Measurements from ENCODE around the gene MYMK.

Gene MYMK

DNA sequence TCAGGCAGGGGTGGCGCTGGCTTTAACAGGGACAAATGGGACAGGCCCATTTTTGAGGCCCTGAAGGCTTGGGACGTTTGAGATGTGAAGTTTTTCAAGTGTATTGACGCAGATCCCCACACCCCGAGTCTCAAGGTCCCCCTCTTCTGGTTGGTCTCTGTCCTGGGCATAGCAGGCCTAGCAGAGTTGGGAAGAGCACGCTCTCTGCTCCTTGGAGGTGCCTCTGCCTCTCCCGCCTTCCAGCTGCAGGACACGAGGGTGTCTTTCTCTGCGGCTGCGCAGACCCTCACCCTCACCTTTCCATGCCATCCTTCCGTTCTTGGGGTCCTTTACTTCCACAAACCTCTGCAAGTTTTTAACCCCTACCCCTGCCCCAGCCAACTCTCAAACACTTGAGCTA is 28.4 kb upstream of the MYMK start:
- H3K27me3 ChIP-seq (ENCODE audit: low read depth, low read length): no peaks in the 10 kb centered on the region
- no peaks in the 10 kb centered on the region for H3K36me3 ChIP-seq (replicated peaks; ENCODE audit: low read depth, low read length)
- H3K4me3 ChIP-seq (ENCODE audit: low read length): no peak overlapping the region
- H3K9me3 ChIP-seq (ENCODE audit: insufficient read depth, low read length): no peaks in the 10 kb centered on the region
- no peaks in the 10 kb centered on the region for H3K4me1 ChIP-seq (ENCODE audit: low read length)
- H3K9ac ChIP-seq (ENCODE audit: low read length): no peak overlapping the region
- TF ChIP-seq, protein P1, sequence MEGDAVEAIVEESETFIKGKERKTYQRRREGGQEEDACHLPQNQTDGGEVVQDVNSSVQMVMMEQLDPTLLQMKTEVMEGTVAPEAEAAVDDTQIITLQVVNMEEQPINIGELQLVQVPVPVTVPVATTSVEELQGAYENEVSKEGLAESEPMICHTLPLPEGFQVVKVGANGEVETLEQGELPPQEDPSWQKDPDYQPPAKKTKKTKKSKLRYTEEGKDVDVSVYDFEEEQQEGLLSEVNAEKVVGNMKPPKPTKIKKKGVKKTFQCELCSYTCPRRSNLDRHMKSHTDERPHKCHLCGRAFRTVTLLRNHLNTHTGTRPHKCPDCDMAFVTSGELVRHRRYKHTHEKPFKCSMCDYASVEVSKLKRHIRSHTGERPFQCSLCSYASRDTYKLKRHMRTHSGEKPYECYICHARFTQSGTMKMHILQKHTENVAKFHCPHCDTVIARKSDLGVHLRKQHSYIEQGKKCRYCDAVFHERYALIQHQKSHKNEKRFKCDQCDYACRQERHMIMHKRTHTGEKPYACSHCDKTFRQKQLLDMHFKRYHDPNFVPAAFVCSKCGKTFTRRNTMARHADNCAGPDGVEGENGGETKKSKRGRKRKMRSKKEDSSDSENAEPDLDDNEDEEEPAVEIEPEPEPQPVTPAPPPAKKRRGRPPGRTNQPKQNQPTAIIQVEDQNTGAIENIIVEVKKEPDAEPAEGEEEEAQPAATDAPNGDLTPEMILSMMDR (IDR thresholded peaks at IDR 0.05; ENCODE audit: low read depth, low read length): no peak
- TF ChIP-seq EZH2phosphoT487 (IDR thresholded peaks at IDR 0.05; ENCODE audit: low read depth): no peak
- H3K27ac ChIP-seq (ENCODE audit: low read length): no peak overlapping the region
- H4K20me1 ChIP-seq (ENCODE audit: insufficient read depth, low read length): no peaks in the 10 kb centered on the region
- no peak overlapping the region for H2AFZ ChIP-seq (ENCODE audit: low read depth, low read length)
- no peaks in the 10 kb centered on the region for H3K79me2 ChIP-seq (ENCODE audit: low read length)
- no peak overlapping the region for H3K4me2 ChIP-seq (ENCODE audit: low read length)

DNA sequence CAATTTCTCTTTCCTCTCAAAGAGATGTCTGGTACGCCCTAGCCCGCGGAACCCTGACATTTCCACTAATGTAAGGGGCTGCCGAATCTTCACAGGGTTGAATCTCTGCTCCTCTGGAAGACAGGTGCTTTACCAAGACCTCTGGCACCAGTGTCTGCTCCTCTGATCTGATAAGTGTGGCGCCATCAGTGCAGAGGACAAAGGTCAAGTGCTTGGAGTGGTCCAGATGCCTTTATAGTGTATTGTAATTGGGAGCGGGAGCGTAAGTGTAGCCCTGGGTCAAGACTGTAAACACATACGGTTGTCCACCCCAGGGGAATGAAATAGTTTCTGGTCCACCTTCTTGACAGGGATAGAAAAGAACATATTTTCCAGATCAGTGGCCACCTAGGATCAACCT is 27.5 kb upstream of the MYMK start:
- no peaks in the 10 kb centered on the region for H3K79me2 ChIP-seq (ENCODE audit: low read length)
- no peak overlapping the region for H3K27ac ChIP-seq (ENCODE audit: low read length)
- H3K4me3 ChIP-seq (ENCODE audit: low read length): no peak overlapping the region
- H2AFZ ChIP-seq (ENCODE audit: low read depth, low read length): no peak overlapping the region
- H3K9ac ChIP-seq (ENCODE audit: low read length): no peak overlapping the region
- TF ChIP-seq, protein P1 (IDR thresholded peaks at IDR 0.05; ENCODE audit: low read depth, low read length): no peak
- no peak for TF ChIP-seq EZH2phosphoT487 (IDR thresholded peaks at IDR 0.05; ENCODE audit: low read depth)
- no peaks in the 10 kb centered on the region for H3K36me3 ChIP-seq (replicated peaks; ENCODE audit: low read depth, low read length)
- H3K27me3 ChIP-seq (ENCODE audit: low read depth, low read length): no peaks in the 10 kb centered on the region
- no peak overlapping the region for H3K4me2 ChIP-seq (ENCODE audit: low read length)
- H4K20me1 ChIP-seq (ENCODE audit: insufficient read depth, low read length): no peaks in the 10 kb centered on the region
- no peaks in the 10 kb centered on the region for H3K4me1 ChIP-seq (ENCODE audit: low read length)
- no peaks in the 10 kb centered on the region for H3K9me3 ChIP-seq (ENCODE audit: insufficient read depth, low read length)

DNA sequence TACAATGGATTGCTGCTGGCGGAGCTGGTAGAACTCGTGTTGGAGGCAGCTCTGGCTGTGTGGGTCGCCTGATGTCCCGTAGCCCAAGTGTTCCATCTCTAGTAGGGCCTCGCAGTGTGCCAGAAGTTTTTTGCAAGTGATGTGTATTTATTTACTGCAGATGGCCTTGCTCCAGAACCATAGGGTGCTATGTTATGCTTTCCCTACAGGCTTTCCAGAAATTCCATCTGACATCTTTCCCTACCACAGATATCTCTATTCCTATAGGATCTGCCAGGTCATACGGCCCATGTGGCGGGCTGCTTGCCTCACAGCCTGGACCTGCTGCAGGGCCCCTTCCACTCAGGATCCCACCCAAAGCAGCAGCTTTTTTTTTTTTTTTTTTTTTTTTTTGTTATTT is 26.7 kb upstream of the MYMK start:
- no peak overlapping the region for H3K9ac ChIP-seq (ENCODE audit: low read length)
- no peaks in the 10 kb centered on the region for H3K4me1 ChIP-seq (ENCODE audit: low read length)
- no peak overlapping the region for H3K4me3 ChIP-seq (ENCODE audit: low read length)
- H3K4me2 ChIP-seq (ENCODE audit: low read length): no peak overlapping the region
- no peak overlapping the region for H3K27ac ChIP-seq (ENCODE audit: low read length)
- H2AFZ ChIP-seq (ENCODE audit: low read depth, low read length): no peak overlapping the region
- TF ChIP-seq, protein P1 (IDR thresholded peaks at IDR 0.05; ENCODE audit: low read depth, low read length): no peak
- TF ChIP-seq EZH2phosphoT487 (IDR thresholded peaks at IDR 0.05; ENCODE audit: low read depth): no peak
- H4K20me1 ChIP-seq (ENCODE audit: insufficient read depth, low read length): no peaks in the 10 kb centered on the region
- H3K36me3 ChIP-seq (replicated peaks; ENCODE audit: low read depth, low read length): no peaks in the 10 kb centered on the region
- no peaks in the 10 kb centered on the region for H3K9me3 ChIP-seq (ENCODE audit: insufficient read depth, low read length)
- no peaks in the 10 kb centered on the region for H3K79me2 ChIP-seq (ENCODE audit: low read length)
- H3K27me3 ChIP-seq (ENCODE audit: low read depth, low read length): no peaks in the 10 kb centered on the region

DNA sequence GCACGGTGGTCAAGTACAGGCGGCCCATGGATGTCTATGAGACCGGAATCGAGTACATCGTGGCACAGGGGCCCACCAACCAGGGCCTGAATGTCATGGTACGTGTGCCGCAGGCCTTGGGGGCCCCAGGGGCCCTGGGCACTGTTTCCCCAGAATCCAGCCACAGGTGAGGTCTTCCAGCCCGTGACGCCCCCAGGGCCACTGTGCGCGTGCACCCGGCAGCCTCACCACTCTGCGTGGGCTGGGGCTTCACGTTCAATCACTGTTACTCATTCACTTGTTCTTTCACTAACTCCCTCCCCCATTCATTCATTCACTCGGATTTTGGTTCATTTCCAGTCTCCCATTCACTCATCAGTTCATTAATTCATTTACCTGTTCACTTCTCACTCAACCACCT is 22.4 kb upstream of the MYMK start:
- Histone ChIP-seq H3K4me1 (ENCODE audit: low read length) (no peaks in the 10 kb centered on the region), H3K4me3 (ENCODE audit: low read length) (no peak overlapping the region), H2AFZ (ENCODE audit: low read depth, low read length) (no peak overlapping the region), H3K79me2 (ENCODE audit: low read length) (no peaks in the 10 kb centered on the region), H3K9me3 (ENCODE audit: insufficient read depth, low read length) (no peaks in the 10 kb centered on the region), H3K27ac (ENCODE audit: low read length) (no peak overlapping the region), H3K9ac (ENCODE audit: low read length) (no peak overlapping the region), H3K27me3 (ENCODE audit: low read depth, low read length) (peaks cover 5% of the 10 kb centered on the region; the same call in 1 of the 2 replicates), H4K20me1 (ENCODE audit: insufficient read depth, low read length) (0 out of 2 replicates have a peak, but pooled peaks cover 3% of the 10 kb centered on the region), H3K36me3 (replicated peaks; ENCODE audit: low read depth, low read length) (no peaks in the 10 kb centered on the region), H3K4me2 (ENCODE audit: low read length) (no peak overlapping the region)
- no peak for TF ChIP-seq EZH2phosphoT487 (IDR thresholded peaks at IDR 0.05; ENCODE audit: low read depth)
- TF ChIP-seq, protein P1 (IDR thresholded peaks at IDR 0.05; ENCODE audit: low read depth, low read length): no peak
